PFSK-1 (cell line): ENCODE data around the gene GEMIN8.

Experiments used
- TAF1 ChIP-seq: IDR thresholded peaks from 2 replicates; pipeline ENCODE4 v1.6.1; 2012; ENCODE audit warnings: low read length, control low read depth, borderline replicate concordance; ENCODE audit not compliant: insufficient read depth
- TF ChIP-seq, protein P1 (sequence below), 2 experiments: IDR thresholded peaks; 2 replicates each; pipeline versions ENCODE4 v1.6.1 to v1.8.0; 2011 to 2012; ENCODE audit warnings: low read depth in 2 of 2, low read length in 2 of 2, control low read depth in 1 of 2, inconsistent platforms in 1 of 2, mild to moderate bottlenecking in 1 of 2, moderate library complexity in 1 of 2; ENCODE audit not compliant: insufficient read depth in 1 of 2

DNA sequence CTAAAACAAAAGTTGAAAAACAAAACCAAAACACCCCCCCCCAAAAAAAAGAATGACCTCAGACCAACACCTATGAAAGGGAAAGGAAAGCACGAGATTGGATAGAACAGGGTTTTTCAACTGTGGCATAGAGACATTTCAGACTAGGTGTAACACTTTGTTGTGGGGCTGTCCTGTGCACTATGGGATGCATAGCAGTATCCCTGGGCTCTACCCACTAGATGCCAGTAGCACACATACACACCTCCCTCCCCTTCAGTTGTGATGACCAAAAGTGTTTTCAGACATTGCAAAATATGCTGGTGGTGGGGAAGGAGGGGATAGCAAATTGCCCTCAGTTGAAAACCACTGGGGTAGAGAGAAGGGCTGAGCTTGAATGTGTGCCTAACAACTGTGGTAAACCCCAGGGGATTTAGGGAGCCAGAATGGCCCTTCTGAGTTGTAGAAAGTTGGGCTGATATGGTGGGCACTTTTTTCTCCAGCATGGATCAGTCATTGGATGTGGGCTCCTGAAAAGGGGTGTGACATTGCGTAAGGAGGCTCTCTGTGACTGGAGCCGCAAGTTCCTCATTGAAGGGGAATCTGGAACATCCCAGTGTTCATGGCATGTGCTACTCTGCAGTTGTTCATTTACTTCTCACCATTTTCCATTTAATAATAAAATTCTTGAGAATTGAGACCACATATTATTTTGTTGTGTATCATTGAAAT is 8.8 kb upstream of the GEMIN8 start:
- TF ChIP-seq, protein P1, sequence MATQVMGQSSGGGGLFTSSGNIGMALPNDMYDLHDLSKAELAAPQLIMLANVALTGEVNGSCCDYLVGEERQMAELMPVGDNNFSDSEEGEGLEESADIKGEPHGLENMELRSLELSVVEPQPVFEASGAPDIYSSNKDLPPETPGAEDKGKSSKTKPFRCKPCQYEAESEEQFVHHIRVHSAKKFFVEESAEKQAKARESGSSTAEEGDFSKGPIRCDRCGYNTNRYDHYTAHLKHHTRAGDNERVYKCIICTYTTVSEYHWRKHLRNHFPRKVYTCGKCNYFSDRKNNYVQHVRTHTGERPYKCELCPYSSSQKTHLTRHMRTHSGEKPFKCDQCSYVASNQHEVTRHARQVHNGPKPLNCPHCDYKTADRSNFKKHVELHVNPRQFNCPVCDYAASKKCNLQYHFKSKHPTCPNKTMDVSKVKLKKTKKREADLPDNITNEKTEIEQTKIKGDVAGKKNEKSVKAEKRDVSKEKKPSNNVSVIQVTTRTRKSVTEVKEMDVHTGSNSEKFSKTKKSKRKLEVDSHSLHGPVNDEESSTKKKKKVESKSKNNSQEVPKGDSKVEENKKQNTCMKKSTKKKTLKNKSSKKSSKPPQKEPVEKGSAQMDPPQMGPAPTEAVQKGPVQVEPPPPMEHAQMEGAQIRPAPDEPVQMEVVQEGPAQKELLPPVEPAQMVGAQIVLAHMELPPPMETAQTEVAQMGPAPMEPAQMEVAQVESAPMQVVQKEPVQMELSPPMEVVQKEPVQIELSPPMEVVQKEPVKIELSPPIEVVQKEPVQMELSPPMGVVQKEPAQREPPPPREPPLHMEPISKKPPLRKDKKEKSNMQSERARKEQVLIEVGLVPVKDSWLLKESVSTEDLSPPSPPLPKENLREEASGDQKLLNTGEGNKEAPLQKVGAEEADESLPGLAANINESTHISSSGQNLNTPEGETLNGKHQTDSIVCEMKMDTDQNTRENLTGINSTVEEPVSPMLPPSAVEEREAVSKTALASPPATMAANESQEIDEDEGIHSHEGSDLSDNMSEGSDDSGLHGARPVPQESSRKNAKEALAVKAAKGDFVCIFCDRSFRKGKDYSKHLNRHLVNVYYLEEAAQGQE (IDR thresholded peaks at IDR 0.05; ENCODE audit: insufficient read depth in 1 of 2, low read depth in 2 of 2, low read length in 2 of 2), result no peak
- TF ChIP-seq TAF1, result no peak
